C1 segment of cervical spinal cord (tissue), 14 donors: Measurements from ENCODE around the gene SLC44A4.
"Not testable (repeated sequence)": the region's sequence is repeated elsewhere in the genome, so short reads cannot be mapped to it uniquely, and the experiment has no call there.

ENCODE experiments used
- DNase-seq, 14 donors: peaks; one replicate each; lab custom pipeline; 2025; lab: John Stamatoyannopoulos, UW

Gene SLC44A4

DNA sequence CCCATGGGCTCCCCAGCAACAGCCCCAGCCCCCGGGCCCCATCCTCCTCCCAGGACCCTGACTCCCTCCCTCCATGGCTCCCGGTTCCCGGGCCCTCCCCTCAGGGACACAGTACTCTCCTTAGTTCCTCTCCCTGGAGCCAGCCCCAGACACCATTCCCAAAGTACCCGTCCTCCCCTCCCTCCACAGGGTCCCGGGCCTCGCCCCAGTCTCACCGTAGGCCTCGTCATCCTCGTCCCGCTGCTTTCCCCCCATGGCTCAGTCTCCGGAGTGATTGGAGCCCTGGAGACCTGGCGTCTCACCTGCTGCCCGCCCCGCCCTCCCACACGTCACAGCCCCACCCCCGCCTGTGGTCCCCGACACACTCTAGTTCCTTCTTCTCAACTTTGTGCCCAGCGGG is at the start of gene SLC44A4:
Gene SLC44A4, minus strand, starts transcription at position 272 of the 400 bp plus-strand sequence. Its CDS starts 17 bp downstream, at position 255.
- DNase-seq: no peak

DNA sequence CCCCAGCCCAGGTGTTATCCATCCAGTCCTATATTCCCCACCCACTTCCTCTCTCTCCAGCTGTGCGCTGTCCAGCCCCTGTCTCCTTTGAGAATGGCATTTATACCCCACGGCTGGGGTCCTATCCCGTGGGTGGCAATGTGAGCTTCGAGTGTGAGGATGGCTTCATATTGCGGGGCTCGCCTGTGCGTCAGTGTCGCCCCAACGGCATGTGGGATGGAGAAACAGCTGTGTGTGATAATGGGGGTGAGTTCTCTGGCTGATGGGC is 49.8 kb upstream of the SLC44A4 start:
- no peak for DNase-seq

DNA sequence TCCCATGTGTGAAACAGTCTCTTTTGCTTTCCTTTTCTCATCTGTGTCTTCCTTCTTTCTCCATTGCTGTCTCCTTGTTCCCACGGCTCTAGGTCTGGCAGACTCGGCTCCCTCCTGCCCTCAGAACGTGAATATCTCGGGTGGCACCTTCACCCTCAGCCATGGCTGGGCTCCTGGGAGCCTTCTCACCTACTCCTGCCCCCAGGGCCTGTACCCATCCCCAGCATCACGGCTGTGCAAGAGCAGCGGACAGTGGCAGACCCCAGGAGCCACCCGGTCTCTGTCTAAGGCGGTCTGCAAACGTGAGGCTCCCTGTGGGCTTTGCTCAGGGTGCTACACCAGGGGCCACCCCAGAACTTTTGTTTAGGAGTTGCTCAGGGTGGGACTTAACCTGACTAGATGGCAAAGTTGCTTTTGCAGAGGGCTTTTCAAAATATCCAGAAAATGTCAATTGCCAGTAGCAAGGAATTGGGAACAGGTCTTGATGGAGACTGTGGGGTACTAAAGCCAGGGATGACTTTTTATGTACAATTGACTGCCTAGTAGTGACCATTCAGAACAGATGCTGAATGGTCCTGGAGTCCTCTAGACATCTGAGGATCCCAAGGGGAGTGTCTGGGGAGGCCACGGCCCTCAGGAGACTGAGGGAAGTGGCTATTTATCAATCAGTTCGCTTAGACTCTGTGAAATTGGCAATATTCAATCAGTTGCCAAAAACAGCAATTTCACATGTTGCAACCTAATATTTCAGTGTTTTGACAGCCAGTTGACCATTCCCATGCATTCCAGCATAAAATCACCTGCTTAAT is 49.3 kb upstream of the SLC44A4 start:
- DNase-seq: no peak

DNA sequence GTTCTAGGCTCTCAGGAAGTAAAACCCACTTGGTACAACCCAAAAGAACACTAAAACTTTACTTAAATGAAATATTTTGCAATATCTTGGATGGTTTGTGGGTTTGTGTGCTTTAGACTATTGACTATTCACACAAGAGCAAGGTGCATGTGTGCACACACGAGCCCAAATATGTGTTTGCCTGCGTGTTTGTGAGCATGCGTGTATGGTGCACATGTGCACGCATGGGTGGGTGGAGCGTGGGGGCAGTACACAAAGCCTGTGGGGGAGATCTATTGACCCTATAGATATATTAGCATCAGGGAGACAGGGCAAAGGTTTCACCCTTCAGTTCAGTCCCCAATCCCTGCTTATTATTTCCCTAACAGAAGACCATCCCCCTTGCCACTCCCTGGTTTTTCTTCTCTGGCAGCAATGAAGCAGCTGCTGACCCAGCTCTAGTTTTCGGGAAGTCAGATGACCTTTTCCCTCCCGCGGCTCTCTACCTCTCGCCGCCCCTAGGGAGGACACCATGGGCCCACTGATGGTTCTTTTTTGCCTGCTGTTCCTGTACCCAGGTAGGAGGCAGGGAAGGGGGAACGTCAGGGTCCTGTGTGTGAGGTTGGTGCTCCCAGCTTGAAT is 48.6 kb upstream of the SLC44A4 start, which contains the start of gene C2:
Gene C2, plus strand, starts transcription at position 476 of the 621 bp plus-strand sequence. Its CDS starts 36 bp downstream, at position 512.
- DNase-seq: no peak

GRCh38 chr6:31922942-31923341 is 44.1 kb upstream of the SLC44A4 start:
- DNase-seq: no peak

DNA sequence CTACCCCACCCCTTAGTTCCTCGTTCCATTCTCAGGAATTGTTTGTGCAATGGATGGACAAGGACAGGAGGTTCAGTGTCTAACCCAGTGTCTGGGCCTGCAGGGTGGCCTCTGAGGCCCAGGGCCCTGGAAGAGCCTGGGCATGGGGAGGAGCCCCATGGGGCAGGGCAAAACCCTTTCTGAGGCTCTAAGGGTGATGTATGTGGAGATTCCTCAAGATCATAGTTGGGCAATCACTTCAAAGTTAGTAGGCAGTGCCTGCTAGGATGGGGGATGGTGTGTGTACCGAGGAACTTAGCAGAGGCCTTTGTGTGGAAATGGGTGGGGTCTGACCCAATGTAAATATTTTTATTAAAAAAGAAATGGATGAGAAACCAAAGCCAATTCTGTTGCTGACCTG is 42.0 kb upstream of the SLC44A4 start:
- DNase-seq: no peak

- no peak for DNase-seq
Measured at GRCh38 chr6:31919624-31920303, 41.0 kb upstream of the SLC44A4 start.

GRCh38 chr6:31918069-31918720 is 39.4 kb upstream of the SLC44A4 start:
- no peak for DNase-seq

DNA sequence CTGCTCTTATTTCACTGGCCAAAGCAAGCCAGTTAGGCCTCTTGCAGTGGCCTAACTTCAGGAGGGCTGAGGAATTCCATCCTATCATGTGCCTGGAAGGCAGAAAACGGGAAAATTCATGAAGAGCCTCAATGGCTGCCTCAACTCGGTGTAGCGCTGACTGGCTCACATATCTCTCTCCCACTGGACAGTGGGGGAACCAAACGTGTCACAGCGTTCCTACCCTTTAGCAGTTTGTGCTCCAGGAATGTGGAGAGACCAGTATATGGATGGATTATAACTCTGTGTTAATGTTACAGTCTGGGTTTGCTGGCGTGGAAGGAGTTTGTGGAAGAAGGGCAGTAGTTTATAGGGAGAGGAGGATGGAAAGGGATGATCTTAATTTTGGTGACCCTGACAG is 37.0 kb upstream of the SLC44A4 start:
- DNase-seq: no peak

- DNase-seq: no peak
Measured at GRCh38 chr6:31915351-31915750, 36.6 kb upstream of the SLC44A4 start.

GRCh38 chr6:31911826-31912585 is 33.2 kb upstream of the SLC44A4 start:
- DNase-seq: no peak

DNA sequence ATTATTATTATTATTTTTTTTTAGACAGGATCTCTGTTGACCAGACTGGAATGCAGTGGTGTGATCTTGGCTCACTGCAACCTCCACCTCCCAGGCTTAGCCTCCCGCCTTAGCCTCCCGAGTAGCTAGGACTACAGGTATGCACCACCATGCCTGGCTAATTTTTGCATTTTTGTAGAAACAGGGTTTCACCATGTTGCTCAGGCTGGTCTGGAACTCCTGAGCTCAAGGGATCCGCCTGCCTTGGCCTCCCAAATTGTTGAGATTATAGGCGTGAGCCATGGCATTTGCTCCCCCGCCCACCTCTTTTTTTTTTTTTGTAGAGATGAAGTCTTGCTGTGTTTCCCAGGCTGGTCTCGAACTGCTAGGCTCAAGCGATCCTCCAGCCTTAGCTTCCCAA is 30.5 kb upstream of the SLC44A4 start:
- not testable (repeated sequence) for DNase-seq

GRCh38 chr6:31908791-31909190 is 30.0 kb upstream of the SLC44A4 start:
- no peak for DNase-seq

DNA sequence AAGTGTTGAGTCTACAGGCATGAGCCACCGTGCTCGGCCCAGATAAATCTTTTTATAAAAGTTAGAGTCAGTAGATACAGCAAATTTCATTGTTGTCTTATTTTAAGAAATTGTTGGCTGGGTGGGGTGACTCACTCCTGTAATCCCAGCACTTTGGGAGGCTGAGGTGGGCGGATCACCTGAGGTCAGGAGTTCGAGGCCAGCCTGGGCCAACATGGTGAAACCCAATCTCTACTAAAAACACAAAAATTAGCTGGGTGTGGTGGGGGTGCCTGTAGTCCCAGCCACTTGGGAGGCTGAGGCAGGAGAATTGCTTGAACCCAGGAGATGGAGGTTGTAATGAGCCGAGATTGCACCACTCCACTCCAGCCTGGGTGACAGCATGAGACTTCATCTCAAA is 29.5 kb upstream of the SLC44A4 start:
- DNase-seq: not testable (repeated sequence)

DNA sequence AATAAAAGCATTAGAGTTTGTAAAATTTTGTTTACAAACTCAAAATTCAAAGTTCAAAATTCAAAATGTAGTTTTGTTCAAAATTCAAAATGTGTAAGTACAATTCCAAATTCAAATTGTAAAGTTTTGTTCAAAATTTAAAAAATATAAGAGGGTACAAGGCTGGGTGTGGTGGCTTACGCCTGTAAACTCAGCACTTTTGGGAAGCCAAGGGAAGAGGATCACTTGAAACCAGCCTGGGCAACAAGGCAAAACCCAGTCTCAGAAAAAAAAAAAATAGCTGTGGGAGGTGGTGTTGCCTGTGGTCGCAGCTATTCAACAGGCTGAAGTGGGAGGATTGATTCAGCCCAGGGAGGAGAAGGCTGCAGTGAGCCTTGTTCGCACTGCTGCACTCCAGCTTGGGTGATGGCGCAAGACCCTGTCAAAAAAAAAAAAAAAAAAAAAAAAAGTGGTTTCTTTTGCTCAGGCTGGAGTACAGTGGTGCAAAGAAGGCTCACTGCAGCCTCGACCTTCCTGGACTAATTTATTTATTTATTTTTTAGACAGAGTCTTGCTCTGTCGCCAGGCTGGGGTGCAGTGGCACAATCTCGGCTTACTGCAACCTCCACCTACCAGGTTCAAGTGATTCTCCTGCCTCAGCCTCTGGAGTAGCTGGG is 28.5 kb upstream of the SLC44A4 start:
- DNase-seq: no peak

GRCh38 chr6:31906727-31907126 is 27.9 kb upstream of the SLC44A4 start:
- not testable (repeated sequence) for DNase-seq

DNA sequence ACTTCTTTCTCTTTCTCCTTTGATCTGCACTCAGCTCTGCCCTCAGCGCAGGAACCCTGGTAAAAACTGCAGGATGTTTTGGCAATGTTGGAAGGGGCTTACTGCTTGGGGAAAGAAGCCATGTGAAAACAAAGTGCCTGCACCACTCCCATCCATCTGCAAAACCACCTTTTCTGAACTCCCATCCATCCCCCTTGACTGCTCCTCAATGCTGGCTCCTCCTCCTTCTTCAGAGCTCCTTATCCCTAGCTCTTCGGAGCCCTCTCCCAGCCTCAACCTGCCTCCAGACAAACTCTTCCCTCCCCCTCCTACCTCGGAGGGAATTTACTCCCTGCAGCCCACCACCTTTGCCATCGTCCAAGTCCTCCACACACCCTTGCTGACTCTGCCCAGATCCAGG is 27.3 kb upstream of the SLC44A4 start:
- no peak for DNase-seq

GRCh38 chr6:31905041-31905440 is 26.2 kb upstream of the SLC44A4 start:
- no peak for DNase-seq

DNA sequence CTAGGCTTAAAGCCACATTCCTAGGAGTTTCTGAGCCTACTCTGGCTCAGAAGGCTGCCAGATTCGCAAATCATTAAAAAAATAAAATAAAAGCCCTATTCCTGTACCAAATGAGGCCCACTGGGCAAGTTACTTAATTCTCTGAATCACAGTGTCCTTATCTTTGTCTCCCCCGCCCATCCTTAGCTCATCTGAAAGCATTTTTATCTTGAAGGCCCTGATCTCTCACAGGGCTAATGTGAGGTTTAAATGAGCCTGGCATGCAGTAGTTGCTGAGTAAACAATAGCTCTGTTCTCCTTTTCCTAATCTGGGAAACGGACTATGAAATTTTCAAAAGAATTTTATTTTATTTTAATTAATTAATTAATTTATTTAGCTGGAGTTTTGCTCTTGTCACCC is 25.2 kb upstream of the SLC44A4 start:
- DNase-seq: no peak

GRCh38 chr6:31901953-31902643 is 23.3 kb upstream of the SLC44A4 start, which contains the start of gene ZBTB12:
TSS of gene ZBTB12 (minus strand) at chr6:31902086. CDS start at chr6:31901305, 781 bp downstream.
- peak; percentile 47 to 97 (median 92) for DNase-seq
